HPDE6-E6E7 (cell line): ENCODE data around the gene APBA1.
"Not testable (repeated sequence)": the region's sequence is repeated elsewhere in the genome, so short reads cannot be mapped to it uniquely, and the experiment has no call there.

ENCODE experiments used
- DNase-seq: peaks from one replicate; pipeline ENCODE4 v3.0.0; 2011; ENCODE audit warnings: missing footprints; ENCODE audit errors: extremely low spot score

APBA1 gene

DNA sequence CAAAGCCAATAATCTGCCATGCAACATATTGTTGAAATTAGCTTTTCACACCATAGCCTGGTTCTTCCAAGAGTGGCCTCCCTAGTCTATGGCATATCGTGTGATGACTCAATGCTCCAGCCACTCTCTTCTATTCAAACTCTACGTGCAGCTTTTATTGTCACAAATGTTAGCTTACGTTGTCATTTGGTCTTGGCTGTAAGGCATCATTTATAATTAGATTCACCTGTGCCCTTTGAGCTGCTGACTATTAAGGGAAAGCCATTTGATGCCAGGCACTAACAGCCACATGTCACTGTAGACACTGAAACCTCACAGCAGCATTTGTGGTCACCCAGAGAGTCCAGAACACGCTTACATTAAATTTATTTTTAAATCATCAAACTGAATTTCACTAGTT, 66.8 kb downstream of the APBA1 start:
- DNase-seq, result no peak

- DNase-seq, result no peak
Measured at GRCh38 chr9:69604568-69605219, 67.5 kb downstream of the APBA1 start.

GRCh38 chr9:69603656-69604055, 68.5 kb downstream of the APBA1 start:
- no peak for DNase-seq

DNA sequence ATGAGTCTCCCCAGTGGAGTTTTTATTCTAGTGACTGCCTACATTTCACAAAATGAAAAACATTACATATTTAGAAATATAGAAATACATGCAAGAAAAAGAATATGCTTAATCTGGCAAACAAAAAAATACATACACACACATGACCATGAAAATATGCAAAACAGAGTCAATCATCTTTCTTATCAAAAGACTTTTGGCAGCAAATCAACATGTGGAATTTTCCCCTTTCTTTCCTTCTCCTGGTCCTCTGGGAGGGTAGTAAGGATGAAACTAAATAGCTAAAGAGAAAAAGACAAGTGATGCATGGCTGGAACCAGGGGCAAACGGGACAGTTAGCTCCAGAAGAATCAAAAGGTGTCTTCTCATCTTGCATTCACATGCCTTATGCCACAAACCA, 69.4 kb downstream of the APBA1 start:
- DNase-seq, result no peak

DNA sequence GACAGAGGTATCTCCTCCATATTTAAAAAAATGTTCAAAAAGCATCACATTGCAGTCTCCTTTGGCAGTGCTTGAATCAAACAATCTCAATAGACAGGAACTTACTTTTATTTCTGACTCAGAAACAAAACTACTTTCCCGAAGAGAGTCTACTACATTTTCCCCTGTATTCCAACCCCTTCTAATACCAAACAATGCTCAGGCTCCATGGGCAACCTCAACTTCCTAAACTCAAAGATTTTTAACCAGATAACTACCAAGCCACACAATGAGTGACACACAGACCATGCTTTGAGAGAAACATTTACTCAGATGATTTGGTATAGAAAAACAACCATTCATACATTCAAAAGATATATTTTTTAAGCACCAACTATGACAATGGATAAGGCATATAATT, 70.5 kb downstream of the APBA1 start:
- no peak for DNase-seq

GRCh38 chr9:69600314-69601047, 71.7 kb downstream of the APBA1 start:
- no peak for DNase-seq

GRCh38 chr9:69599232-69599971, 72.8 kb downstream of the APBA1 start:
- DNase-seq, result no peak

- DNase-seq, result not testable (repeated sequence)
Measured at GRCh38 chr9:69596906-69597305, 75.3 kb downstream of the APBA1 start.

DNA sequence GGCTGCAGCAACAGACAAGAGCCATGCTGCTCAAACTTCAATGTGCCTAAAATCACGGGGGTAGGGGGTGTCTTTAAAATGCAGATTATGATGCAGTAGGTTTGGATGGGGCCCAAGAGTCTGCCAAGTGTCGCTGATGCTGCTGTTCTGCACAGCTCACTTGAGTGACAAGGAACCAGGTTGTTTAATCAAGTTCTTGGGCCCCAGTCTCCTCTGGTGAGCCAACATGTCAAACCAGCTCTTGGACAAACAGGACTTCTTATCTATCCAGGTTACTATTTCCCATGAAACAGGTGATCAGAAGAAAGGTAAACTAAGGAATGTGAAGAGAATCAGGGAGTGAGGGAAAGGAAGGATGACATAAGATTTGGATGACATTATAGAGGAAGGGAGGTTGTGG, 78.0 kb downstream of the APBA1 start:
- DNase-seq, result no peak

DNA sequence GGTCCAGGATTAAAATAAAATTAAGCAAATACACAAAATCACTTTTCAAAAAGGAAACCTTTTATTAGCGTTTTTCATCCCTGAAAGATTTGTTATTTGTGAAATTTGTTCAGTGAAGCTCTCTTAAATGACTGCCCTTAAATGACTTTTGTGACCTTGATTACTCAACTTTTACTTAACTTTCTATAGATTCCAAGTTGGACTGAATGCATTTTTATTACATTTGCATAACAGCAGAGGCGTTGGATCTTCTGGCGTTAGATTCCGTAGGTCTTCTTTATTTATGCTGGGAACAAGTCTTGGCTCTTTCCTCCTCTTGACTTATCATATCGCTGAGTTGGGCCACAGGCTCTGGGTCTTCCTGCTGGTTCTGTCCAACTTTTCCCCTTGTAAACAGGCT, 78.4 kb downstream of the APBA1 start:
- DNase-seq, result no peak

DNA sequence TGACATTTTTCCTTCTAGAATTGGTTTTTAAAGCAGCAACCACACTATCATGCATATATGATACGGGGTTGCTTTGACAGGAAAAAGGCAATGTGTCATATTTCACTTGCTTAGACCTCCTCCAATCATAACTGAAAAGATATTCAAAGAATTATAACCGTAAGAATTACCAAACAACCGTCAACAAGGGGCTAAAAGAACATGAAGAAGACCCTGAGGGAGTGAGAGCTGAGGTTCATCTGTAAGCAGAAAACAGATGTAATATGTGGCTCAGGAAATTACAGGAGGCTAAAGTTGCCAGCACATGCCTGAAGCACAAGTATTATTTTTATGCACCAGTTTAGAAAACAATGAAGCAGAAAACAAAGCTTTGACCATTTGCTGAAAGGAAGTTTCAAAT, 78.9 kb downstream of the APBA1 start:
- no peak for DNase-seq

DNA sequence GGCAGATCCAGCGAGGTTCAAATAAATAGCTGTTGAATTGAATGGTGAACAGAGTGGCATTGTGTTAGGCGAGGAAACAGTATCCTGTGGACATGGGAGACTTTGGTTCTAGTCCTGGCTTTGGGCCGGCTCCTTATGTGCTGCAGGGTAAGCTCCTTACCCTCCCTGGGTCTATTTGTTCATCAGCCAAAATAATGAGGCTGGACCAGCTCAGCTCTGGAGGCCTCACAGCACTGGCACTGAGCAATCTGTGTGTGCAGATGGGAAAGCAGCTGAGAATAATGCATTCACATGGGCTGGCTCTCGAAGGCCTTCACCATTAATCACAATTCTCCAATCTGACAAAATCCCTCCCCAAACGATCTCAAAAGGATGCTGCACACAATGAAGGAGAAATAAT, 81.9 kb downstream of the APBA1 start:
- no peak for DNase-seq

- DNase-seq, result no peak
Measured at GRCh38 chr9:69589156-69589555, 83.0 kb downstream of the APBA1 start.

- DNase-seq, result no peak
Measured at GRCh38 chr9:69585571-69585970, 86.6 kb downstream of the APBA1 start.

DNA sequence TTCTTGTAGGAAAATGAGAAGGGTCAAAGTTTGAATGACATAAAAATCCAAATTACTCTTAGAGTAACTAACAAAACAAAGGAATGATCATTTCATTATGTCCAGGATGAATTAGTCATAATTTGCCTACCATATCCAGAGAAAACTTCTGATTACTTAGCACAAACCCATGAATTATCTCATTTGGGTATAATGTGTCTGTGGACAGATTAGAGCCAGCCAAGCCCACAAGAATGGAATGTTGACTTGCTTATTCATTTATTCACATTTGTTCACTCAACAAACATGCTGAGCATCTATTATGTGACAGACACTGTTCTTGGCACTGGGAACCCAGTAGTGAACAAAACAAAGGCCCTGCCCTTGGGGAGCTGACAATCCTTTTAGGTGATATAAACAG, 87.4 kb downstream of the APBA1 start:
- DNase-seq, result no peak

GRCh38 chr9:69583645-69584234, 88.4 kb downstream of the APBA1 start:
- DNase-seq, result no peak

- no peak for DNase-seq
Measured at GRCh38 chr9:69582544-69583297, 89.5 kb downstream of the APBA1 start.

GRCh38 chr9:69582018-69582417, 90.2 kb downstream of the APBA1 start:
- no peak for DNase-seq

GRCh38 chr9:69580582-69581214, 91.5 kb downstream of the APBA1 start:
- DNase-seq, result no peak

DNA sequence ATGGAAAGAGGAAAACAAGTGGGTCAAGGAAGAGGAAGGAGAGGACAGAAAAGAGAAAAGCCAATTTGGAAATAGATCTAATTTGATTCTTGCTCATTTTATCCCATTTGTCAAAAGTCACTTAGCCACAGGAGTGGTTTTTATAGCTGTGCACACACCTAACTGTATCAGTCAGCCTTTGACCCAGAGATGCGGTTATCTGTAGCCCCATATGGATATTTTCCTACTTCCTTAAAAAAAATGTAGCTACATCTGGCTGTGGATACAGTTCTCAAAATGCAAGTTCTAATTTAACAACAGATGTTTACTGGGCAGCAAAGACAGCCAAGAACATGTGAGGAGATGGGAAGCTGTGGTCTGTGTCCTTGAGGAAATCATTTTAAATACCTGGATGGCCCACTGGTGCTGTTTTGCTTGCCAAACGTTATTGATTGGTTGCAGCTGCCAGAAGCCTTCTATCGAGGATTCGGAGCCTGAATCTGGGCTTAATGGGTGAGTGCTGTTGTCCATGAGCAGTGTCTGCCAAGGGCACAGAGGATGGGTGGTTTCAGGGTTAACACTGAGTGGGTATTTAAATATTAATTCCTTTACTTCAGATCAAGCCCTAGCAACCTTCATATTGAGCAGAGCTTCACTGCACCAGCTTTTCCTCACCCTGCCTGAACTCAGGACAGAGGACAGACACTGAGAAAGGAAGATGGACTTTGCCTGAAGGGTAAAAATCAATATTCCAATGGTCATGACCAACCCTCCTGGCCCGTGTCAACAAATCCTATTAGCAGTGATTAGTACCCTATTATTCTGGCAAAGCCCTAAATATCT, 92.2 kb downstream of the APBA1 start:
- no peak for DNase-seq
